Keratinocyte (primary cell): ENCODE measurements around the gene WASF3. TPM values are rescaled to one million over a fixed set of nuclear protein-coding genes. Genes with fewer than 3 reads are reported as not detected.

Source experiments
- DNase-seq: peaks from one replicate; pipeline ENCODE4 v3.0.0-alpha.2; 2011; ENCODE audit warnings: low read depth, missing footprints, low spot score
- FAIRE-seq: peaks from 2 replicates; lab custom pipeline; 2011; peaks lifted over from hg19 to GRCh38; lab: Jason Lieb, UNC
- H2AFZ ChIP-seq: 2 replicates; pipeline ENCODE4 v1.6.0; 2012; ENCODE audit warnings: low read length, control low read depth, inconsistent platforms; ENCODE audit not compliant: control insufficient read depth
- H3K27ac ChIP-seq: 2 replicates; pipeline ENCODE4 v1.5.1; 2011; ENCODE audit warnings: low read length; ENCODE audit not compliant: control insufficient read depth, insufficient read depth
- H3K27me3 ChIP-seq: 3 replicates; pipeline ENCODE4 v1.6.0; 2011; ENCODE audit warnings: low read length; ENCODE audit not compliant: control insufficient read depth, insufficient read depth; ENCODE audit errors: extremely low read depth
- H3K36me3 ChIP-seq, 2 experiments: 2 replicates in 1 of 2; 3 replicates in 1 of 2; pipeline ENCODE4 v1.5.1; 2011; ENCODE audit warnings: low read length in 2 of 2, mild to moderate bottlenecking in 1 of 2; ENCODE audit not compliant: control insufficient read depth in 2 of 2, insufficient read depth in 2 of 2; ENCODE audit errors: extremely low read depth in 1 of 2
- H3K4me1 ChIP-seq: 3 replicates; pipeline ENCODE4 v1.5.1; 2011; ENCODE audit warnings: low read length; ENCODE audit not compliant: control insufficient read depth, insufficient read depth; ENCODE audit errors: extremely low read depth
- H3K4me2 ChIP-seq: 3 replicates; pipeline ENCODE4 v1.6.0; 2011; ENCODE audit warnings: low read depth, low read length; ENCODE audit not compliant: control insufficient read depth, insufficient read depth; ENCODE audit errors: extremely low read depth
- H3K4me3 ChIP-seq, 3 experiments: fragments of 200-600 bp in 1 of 3; sonication (generic) in 1 of 3; 2 replicates in 2 of 3; 3 replicates in 1 of 3; pipeline ENCODE4 v1.5.1; 2011 to 2016; ENCODE audit warnings: low read length in 3 of 3, mild to moderate bottlenecking in 3 of 3, control low read depth in 2 of 3, inconsistent platforms in 1 of 3, low read depth in 1 of 3, mixed read lengths in 1 of 3, mixed run types in 1 of 3, moderate library complexity in 1 of 3; ENCODE audit not compliant: control insufficient read depth in 2 of 3, insufficient read depth in 2 of 3; ENCODE audit errors: extremely low read depth in 1 of 3
- H3K79me2 ChIP-seq: 2 replicates; pipeline ENCODE4 v1.6.0; 2012; ENCODE audit warnings: low read length; ENCODE audit not compliant: control insufficient read depth, insufficient read depth
- H3K9ac ChIP-seq: 3 replicates; pipeline ENCODE4 v1.6.0; 2011; ENCODE audit warnings: low read length; ENCODE audit not compliant: control insufficient read depth, insufficient read depth; ENCODE audit errors: extremely low read depth
- H3K9me1 ChIP-seq: 3 replicates; pipeline ENCODE4 v1.6.0; 2011; ENCODE audit warnings: low read length; ENCODE audit not compliant: control insufficient read depth, insufficient read depth; ENCODE audit errors: extremely low read depth
- H3K9me3 ChIP-seq: 2 replicates; pipeline ENCODE4 v1.5.1; 2012; ENCODE audit warnings: low read depth, low read length; ENCODE audit not compliant: control insufficient read depth
- H4K20me1 ChIP-seq: 3 replicates; pipeline ENCODE4 v1.6.0; 2011; ENCODE audit warnings: low read length; ENCODE audit not compliant: control insufficient read depth, insufficient read depth; ENCODE audit errors: extremely low read depth
- EZH2 ChIP-seq: IDR thresholded peaks from one replicate; pipeline ENCODE4 v1.6.1; 2012; ENCODE audit warnings: inconsistent platforms, mild to moderate bottlenecking, low read length, moderate library complexity
- dilution Hi-C: fragments of 300-500 bp; cut with MboI; formaldehyde crosslinking; loops from one replicate; pipeline ENCODE4 v1.7.0; 2020; ENCODE audit warnings: low sequenced_read_pairs; ENCODE audit not compliant: extremely low pct_ligation_motif_present
- polyA plus RNA-seq, 5 experiments: library from polyadenylated mRNA; depleted of rRNA in 3 of 5; stranded (reverse) in 3 of 5; stranded (forward) in 1 of 5; unstranded in 1 of 5; fragments of >200 nt; gene quantifications; 1 replicate in 1 of 5; 2 replicates in 3 of 5; 3 replicates in 1 of 5; pipeline versions ENCODE4 v1.2.1 to v1.2.3, GENCODE V29; 2011 to 2012; ENCODE audit warnings: missing spikeins in 2 of 5, low read depth in 1 of 5, low replicate concordance in 1 of 5
- TF ChIP-seq, protein P1 (sequence below), 3 experiments: IDR thresholded peaks in 1 of 3; conservative IDR thresholded peaks in 1 of 3; optimal IDR thresholded peaks in 1 of 3; 2 replicates in 2 of 3; 3 replicates in 1 of 3; pipeline versions ENCODE3 to v1.5.1; 2011; ENCODE audit warnings: low read length in 3 of 3, mild to moderate bottlenecking in 3 of 3, moderate library complexity in 2 of 3, control low read depth in 1 of 3, inconsistent platforms in 1 of 3; ENCODE audit not compliant: insufficient read depth in 2 of 3; ENCODE audit errors: extremely low read depth in 1 of 3

Gene WASF3
- polyA plus RNA-seq, 1 donor (not counting 4 experiments of a cell fraction or from before 2014, with no cell fraction given) = 6.3 TPM

DNA sequence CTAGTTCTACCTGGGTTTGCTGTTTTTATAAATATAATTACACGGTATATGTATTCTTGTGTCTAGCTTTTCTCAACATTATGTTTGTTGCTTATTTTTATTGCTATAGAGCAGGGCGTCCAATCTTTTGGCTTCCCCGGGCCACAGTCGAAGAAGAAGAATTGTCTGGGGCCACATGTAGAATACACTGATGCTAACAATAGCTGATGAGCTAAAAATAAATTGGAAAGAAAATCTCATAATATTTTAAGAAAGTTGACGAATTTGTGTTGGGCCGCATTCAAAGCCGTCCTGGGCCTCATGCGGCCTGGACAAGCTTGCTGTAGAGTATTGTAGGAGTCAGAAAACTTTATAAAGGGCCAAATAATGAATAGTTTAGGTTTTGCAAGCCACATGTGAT lies 169.2 kb downstream of the WASF3 start:
- H3K4me3 ChIP-seq = no peak overlapping the region

GRCh38 chr13:26727122-26727521 lies 169.6 kb downstream of the WASF3 start:
- Histone ChIP-seq H3K9me1 (no peaks in the 10 kb centered on the region), H3K79me2 (no peaks in the 10 kb centered on the region), H3K36me3 (no peaks in the 10 kb centered on the region), H3K9me3 (no peaks in the 10 kb centered on the region), H2AFZ (no peak overlapping the region), H3K27me3 (no peaks in the 10 kb centered on the region), H3K4me1 (no peaks in the 10 kb centered on the region), H3K27ac (no peak overlapping the region), H3K9ac (no peak overlapping the region), H4K20me1 (no peaks in the 10 kb centered on the region), H3K4me2 (no peak overlapping the region), H3K4me3 (no peak overlapping the region)
- no peak for FAIRE-seq
- no peak for DNase-seq
- TF ChIP-seq, protein P1, sequence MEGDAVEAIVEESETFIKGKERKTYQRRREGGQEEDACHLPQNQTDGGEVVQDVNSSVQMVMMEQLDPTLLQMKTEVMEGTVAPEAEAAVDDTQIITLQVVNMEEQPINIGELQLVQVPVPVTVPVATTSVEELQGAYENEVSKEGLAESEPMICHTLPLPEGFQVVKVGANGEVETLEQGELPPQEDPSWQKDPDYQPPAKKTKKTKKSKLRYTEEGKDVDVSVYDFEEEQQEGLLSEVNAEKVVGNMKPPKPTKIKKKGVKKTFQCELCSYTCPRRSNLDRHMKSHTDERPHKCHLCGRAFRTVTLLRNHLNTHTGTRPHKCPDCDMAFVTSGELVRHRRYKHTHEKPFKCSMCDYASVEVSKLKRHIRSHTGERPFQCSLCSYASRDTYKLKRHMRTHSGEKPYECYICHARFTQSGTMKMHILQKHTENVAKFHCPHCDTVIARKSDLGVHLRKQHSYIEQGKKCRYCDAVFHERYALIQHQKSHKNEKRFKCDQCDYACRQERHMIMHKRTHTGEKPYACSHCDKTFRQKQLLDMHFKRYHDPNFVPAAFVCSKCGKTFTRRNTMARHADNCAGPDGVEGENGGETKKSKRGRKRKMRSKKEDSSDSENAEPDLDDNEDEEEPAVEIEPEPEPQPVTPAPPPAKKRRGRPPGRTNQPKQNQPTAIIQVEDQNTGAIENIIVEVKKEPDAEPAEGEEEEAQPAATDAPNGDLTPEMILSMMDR (optimal IDR thresholded peaks at IDR 0.05 in 1 of 3, IDR thresholded peaks at IDR 0.05 in 1 of 3, conservative IDR thresholded peaks at IDR 0.05 in 1 of 3; ENCODE audit: extremely low read depth in 1 of 3, insufficient read depth in 2 of 3, low read length in 3 of 3) = no peak
- no peak for TF ChIP-seq EZH2
- dilution Hi-C loops = no loop called here

More for the DNA sequence above, 169.2 kb downstream of the WASF3 start:
- H2AFZ ChIP-seq = no peak overlapping the region
- H3K79me2 ChIP-seq = no peaks in the 10 kb centered on the region
- H3K9me1 ChIP-seq = no peaks in the 10 kb centered on the region
- no peak overlapping the region for H3K9ac ChIP-seq
- no peaks in the 10 kb centered on the region for H3K4me1 ChIP-seq
- no peaks in the 10 kb centered on the region for H4K20me1 ChIP-seq
- no peaks in the 10 kb centered on the region for H3K36me3 ChIP-seq
- dilution Hi-C loops = no loop called here
- FAIRE-seq (no peak), DNase-seq (no peak)
- no peaks in the 10 kb centered on the region for H3K27me3 ChIP-seq
- no peaks in the 10 kb centered on the region for H3K9me3 ChIP-seq
- no peak overlapping the region for H3K27ac ChIP-seq
- TF ChIP-seq EZH2 = no peak
- TF ChIP-seq, protein P1 (optimal IDR thresholded peaks at IDR 0.05 in 1 of 3, IDR thresholded peaks at IDR 0.05 in 1 of 3, conservative IDR thresholded peaks at IDR 0.05 in 1 of 3; ENCODE audit: extremely low read depth in 1 of 3, insufficient read depth in 2 of 3, low read length in 3 of 3) = no peak
- no peak overlapping the region for H3K4me2 ChIP-seq
